ENCODE results near the gene GLP2R.

GLP2R gene

DNA sequence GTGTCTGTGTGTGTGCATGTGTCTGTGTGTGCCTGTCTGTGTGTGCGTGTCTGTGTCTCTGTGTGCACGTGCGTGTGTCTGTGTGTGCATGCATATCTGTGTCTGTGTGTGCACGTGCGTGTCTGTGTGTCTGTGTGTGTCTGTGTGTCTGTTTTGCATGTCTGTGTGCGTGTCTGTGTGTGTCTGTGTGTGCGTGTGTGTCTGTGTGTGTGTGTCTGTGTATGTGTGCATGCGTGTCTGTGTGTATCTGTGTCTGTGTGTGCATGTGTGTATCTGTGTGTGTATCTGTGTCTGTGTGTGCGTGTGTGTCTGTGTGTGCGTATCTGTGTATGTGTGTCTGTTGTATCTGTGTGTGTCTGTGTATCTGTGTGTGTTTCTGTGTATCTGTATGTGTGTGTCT, 9.3 kb upstream of the GLP2R start:
- no peaks in the 10 kb centered on the region for H3K9me3 ChIP-seq
- no peaks in the 10 kb centered on the region for H3K4me1 ChIP-seq
- TF ChIP-seq, protein P1, sequence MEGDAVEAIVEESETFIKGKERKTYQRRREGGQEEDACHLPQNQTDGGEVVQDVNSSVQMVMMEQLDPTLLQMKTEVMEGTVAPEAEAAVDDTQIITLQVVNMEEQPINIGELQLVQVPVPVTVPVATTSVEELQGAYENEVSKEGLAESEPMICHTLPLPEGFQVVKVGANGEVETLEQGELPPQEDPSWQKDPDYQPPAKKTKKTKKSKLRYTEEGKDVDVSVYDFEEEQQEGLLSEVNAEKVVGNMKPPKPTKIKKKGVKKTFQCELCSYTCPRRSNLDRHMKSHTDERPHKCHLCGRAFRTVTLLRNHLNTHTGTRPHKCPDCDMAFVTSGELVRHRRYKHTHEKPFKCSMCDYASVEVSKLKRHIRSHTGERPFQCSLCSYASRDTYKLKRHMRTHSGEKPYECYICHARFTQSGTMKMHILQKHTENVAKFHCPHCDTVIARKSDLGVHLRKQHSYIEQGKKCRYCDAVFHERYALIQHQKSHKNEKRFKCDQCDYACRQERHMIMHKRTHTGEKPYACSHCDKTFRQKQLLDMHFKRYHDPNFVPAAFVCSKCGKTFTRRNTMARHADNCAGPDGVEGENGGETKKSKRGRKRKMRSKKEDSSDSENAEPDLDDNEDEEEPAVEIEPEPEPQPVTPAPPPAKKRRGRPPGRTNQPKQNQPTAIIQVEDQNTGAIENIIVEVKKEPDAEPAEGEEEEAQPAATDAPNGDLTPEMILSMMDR (IDR thresholded peaks at IDR 0.05; ENCODE audit: low read depth, low read length) = no peak
- no peak overlapping the region for H3K4me3 ChIP-seq (ENCODE audit: low read depth, low read length)
- no peak for DNase-seq
- no peaks in the 10 kb centered on the region for H3K27me3 ChIP-seq
- H3K36me3 ChIP-seq = no peaks in the 10 kb centered on the region

DNA sequence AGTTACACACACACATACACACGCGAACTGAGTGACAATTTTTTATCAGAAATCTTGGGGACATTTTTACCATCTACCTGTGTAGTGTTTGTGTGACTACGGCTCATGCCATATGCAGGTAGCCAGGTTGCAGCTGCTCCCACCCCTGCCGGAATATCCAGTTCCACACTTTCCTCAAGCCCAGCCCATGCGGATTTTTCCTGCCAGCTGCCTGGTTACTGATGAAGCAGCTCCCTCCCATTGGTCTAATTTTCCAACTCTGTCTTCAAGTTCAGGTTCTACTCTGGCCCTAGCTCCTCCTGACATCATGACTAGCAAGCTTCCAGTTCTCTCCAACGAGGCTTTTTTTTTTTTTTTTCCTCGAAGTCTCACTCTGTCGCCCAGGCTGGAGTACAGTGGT, 8.6 kb upstream of the GLP2R start:
- Histone ChIP-seq H3K36me3 (no peaks in the 10 kb centered on the region), H3K9me3 (no peaks in the 10 kb centered on the region), H3K4me3 (ENCODE audit: low read depth, low read length) (no peak overlapping the region), H3K4me1 (no peaks in the 10 kb centered on the region), H3K27me3 (no peaks in the 10 kb centered on the region)
- TF ChIP-seq, protein P1 (IDR thresholded peaks at IDR 0.05; ENCODE audit: low read depth, low read length) = no peak
- DNase-seq = no peak

- no peak overlapping the region for H3K4me3 ChIP-seq (ENCODE audit: low read depth, low read length)
- DNase-seq = no peak
Observed at GRCh38 chr17:9818760-9819159, 7.0 kb upstream of the GLP2R start.

DNA sequence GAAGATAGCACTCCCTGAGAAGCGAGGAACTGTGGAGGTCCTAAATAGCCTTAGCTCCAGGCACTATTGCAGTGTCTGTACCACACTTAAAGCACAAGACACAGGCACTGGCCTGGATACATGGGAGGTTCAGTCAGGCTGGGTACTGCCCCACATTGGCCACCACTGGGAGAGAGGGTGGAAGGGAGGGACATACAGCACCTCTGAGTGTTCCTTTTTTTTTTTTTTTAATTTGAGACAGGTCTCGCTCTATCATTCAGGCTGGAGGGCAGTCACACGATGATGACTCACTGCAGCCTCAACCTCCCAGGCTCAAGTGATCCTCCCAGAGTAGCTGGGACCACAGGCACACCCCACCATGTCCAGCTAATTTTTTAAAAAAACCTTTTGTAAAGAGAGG, 5.3 kb upstream of the GLP2R start:
- H3K4me1 ChIP-seq = no peaks in the 10 kb centered on the region
- TF ChIP-seq, protein P1 (IDR thresholded peaks at IDR 0.05; ENCODE audit: low read depth, low read length) = no peak
- H3K9me3 ChIP-seq = no peaks in the 10 kb centered on the region
- H3K4me3 ChIP-seq (ENCODE audit: low read depth, low read length) = no peak overlapping the region
- no peaks in the 10 kb centered on the region for H3K27me3 ChIP-seq
- DNase-seq = no peak
- H3K36me3 ChIP-seq = no peaks in the 10 kb centered on the region

More at GRCh38 chr17:9818760-9819159, 7.0 kb upstream of the GLP2R start:
- no peaks in the 10 kb centered on the region for H3K36me3 ChIP-seq
- no peaks in the 10 kb centered on the region for H3K27me3 ChIP-seq
- H3K4me1 ChIP-seq = no peaks in the 10 kb centered on the region
- TF ChIP-seq, protein P1 (IDR thresholded peaks at IDR 0.05; ENCODE audit: low read depth, low read length) = no peak
- H3K9me3 ChIP-seq = no peaks in the 10 kb centered on the region

DNA sequence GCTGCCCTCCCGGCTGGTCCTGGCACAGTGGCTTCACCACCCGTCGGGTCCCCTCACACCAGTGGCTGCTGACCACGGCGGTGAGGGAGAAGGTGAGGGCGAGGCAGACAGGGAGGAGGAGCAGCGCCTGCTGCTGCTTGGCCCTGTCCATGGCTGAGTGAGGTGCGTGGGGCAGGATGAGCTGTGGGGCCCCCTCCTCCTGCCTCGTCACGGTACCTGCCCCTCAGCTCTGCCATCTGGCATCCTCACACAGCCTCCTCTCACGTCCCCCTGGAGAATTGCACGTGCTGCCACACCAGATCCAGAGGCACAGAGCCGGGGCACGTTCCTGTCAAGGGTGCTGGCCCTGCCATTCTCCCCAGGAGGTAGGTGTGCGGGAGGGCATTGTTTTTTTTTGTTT, 3.8 kb upstream of the GLP2R start, which contains the start of gene GSG1L2:
GSG1L2 (minus strand) TSS at position 159 of the 400 bp plus-strand sequence; CDS start at position 151, 8 bp downstream.
- H3K4me1 ChIP-seq = no peaks in the 10 kb centered on the region

DNA sequence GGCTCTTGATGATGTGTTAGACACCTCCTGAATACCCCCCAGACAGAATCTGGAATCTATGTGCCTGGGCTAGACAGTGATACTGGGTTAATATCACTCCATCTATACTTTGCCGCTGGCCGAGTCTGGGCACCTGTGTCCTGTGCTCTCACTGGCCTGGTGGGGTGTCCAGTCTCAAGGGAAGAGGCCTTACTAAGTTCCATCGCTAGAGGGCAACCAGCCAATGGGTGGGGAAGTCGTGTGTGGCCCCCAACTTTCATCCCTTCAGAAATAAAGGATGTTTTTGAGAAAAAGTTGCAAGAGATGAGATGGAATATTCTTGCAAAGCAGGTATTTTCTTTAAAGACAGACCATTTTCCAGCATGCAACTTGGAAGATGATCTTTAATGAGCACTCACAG, 1.6 kb upstream of the GLP2R start:
- Histone ChIP-seq H3K9me3 (no peaks in the 10 kb centered on the region), H3K27me3 (no peaks in the 10 kb centered on the region), H3K4me1 (no peaks in the 10 kb centered on the region), H3K36me3 (no peaks in the 10 kb centered on the region), H3K4me3 (ENCODE audit: low read depth, low read length) (no peak overlapping the region)
- no peak for DNase-seq
- TF ChIP-seq, protein P1 (IDR thresholded peaks at IDR 0.05; ENCODE audit: low read depth, low read length) = no peak

More for the DNA sequence above, 3.8 kb upstream of the GLP2R start, which contains the start of gene GSG1L2:
- Histone ChIP-seq H3K36me3 (no peaks in the 10 kb centered on the region), H3K27me3 (no peaks in the 10 kb centered on the region), H3K9me3 (no peaks in the 10 kb centered on the region), H3K4me3 (ENCODE audit: low read depth, low read length) (no peak within 1 kb of the TSS)
- TF ChIP-seq, protein P1 (IDR thresholded peaks at IDR 0.05; ENCODE audit: low read depth, low read length) = no peak
- DNase-seq = no peak

All from BE2C (cell line).